ENCODE measurements around the gene OR13C2.

DNA sequence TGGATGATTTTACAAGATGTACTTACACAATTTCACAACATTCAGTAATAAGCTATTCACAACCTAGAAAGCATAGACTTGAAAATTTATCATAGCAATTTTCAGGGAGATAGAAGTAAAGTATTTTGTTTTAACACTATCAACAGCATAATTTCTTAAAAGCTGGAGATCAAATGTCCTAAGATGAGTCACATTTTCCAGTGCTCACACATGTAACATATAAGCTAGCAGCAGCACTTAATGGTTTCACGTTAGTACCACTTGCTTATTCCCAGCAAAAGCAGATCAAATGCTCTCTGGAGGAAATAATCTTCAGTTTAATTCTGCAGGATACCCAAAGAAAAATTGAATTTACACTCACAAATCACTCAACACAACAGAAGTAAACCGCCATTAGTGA lies 30.0 kb downstream of the OR13C2 start:
- TF ChIP-seq, protein P1, sequence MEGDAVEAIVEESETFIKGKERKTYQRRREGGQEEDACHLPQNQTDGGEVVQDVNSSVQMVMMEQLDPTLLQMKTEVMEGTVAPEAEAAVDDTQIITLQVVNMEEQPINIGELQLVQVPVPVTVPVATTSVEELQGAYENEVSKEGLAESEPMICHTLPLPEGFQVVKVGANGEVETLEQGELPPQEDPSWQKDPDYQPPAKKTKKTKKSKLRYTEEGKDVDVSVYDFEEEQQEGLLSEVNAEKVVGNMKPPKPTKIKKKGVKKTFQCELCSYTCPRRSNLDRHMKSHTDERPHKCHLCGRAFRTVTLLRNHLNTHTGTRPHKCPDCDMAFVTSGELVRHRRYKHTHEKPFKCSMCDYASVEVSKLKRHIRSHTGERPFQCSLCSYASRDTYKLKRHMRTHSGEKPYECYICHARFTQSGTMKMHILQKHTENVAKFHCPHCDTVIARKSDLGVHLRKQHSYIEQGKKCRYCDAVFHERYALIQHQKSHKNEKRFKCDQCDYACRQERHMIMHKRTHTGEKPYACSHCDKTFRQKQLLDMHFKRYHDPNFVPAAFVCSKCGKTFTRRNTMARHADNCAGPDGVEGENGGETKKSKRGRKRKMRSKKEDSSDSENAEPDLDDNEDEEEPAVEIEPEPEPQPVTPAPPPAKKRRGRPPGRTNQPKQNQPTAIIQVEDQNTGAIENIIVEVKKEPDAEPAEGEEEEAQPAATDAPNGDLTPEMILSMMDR (IDR thresholded peaks at IDR 0.05; ENCODE audit: low read depth, low read length), result no peak
- no peak for TF ChIP-seq EZH2phosphoT487 (IDR thresholded peaks at IDR 0.05; ENCODE audit: low read depth)

Data from OCI-LY3 (cell line).